GM23338 (cell line): Measurements from ENCODE around the gene PCSK5. TPM values are rescaled to one million over a fixed set of nuclear protein-coding genes. Genes with fewer than 3 reads are reported as not detected.

ENCODE experiments used
- ATAC-seq: fragments of 200-7000 bp; cut with Tn5 transposase; 3 replicates; pipeline ENCODE4 v1.9.1; 2020
- DNase-seq: peaks from one replicate; pipeline ENCODE4 v3.0.0-alpha.2; 2015; ENCODE audit warnings: low spot score
- H2AFZ ChIP-seq: fragments of 200-600 bp; sonication (generic); 2 replicates; pipeline ENCODE4 v1.8.0; 2016; ENCODE audit warnings: antibody characterized with exemption, mild to moderate bottlenecking, moderate library complexity
- H3F3A ChIP-seq: fragments of 200-600 bp; sonication (generic); replicated peaks from 2 replicates; pipeline ENCODE4 v1.8.0; 2017; ENCODE audit warnings: antibody characterized with exemption, mixed run types, low read depth
- H3K27ac ChIP-seq: fragments of 200-600 bp; sonication (generic); 2 replicates; pipeline ENCODE4 v1.6.1; 2016; ENCODE audit warnings: low read depth
- H3K27me3 ChIP-seq: fragments of 200-600 bp; sonication (generic); 2 replicates; pipeline ENCODE4 v1.8.0; 2016; ENCODE audit warnings: mild to moderate bottlenecking, mixed run types, moderate library complexity; ENCODE audit not compliant: insufficient read depth
- H3K36me3 ChIP-seq: fragments of 200-600 bp; sonication (generic); 2 replicates; pipeline ENCODE4 v1.8.0; 2016; ENCODE audit warnings: mild to moderate bottlenecking; ENCODE audit not compliant: insufficient read depth
- H3K4me1 ChIP-seq: fragments of 200-600 bp; sonication (generic); 2 replicates; pipeline ENCODE4 v1.8.0; 2016; ENCODE audit warnings: mild to moderate bottlenecking, moderate library complexity; ENCODE audit not compliant: insufficient read depth
- H3K4me2 ChIP-seq: fragments of 200-600 bp; sonication (generic); 2 replicates; pipeline ENCODE4 v1.7.1; 2017; ENCODE audit warnings: mixed run types
- H3K4me3 ChIP-seq: fragments of 200-600 bp; sonication (generic); 2 replicates; pipeline ENCODE4 v1.6.1; 2016; ENCODE audit warnings: mixed run types
- H3K79me2 ChIP-seq: fragments of 200-600 bp; sonication (generic); replicated peaks from 2 replicates; pipeline ENCODE4 v1.8.0; 2017; ENCODE audit warnings: mild to moderate bottlenecking; ENCODE audit not compliant: insufficient read depth
- H3K9me2 ChIP-seq: fragments of 200-600 bp; sonication (generic); 2 replicates; pipeline ENCODE4 v1.8.0; 2017; ENCODE audit not compliant: insufficient read depth
- H4K20me1 ChIP-seq: fragments of 200-600 bp; sonication (generic); replicated peaks from 2 replicates; pipeline ENCODE4 v1.8.0; 2017; ENCODE audit warnings: mild to moderate bottlenecking; ENCODE audit not compliant: insufficient read depth
- H3K27ac Mint-ChIP-seq: 2 replicates; pipeline ENCODE4 v1.8.0; 2020; ENCODE audit warnings: inconsistent platforms, mild to moderate bottlenecking, moderate library complexity, mixed read lengths
- H3K27me3 Mint-ChIP-seq: 3 replicates; pipeline ENCODE4 v1.8.0; 2022; ENCODE audit warnings: low read depth, mild to moderate bottlenecking, moderate library complexity, mixed read lengths, inconsistent platforms; ENCODE audit not compliant: insufficient read depth, poor library complexity
- H3K36me3 Mint-ChIP-seq: 3 replicates; pipeline ENCODE4 v1.8.0; 2021; ENCODE audit warnings: low read depth, mild to moderate bottlenecking, inconsistent platforms, moderate library complexity, mixed read lengths
- H3K4me1 Mint-ChIP-seq: 3 replicates; pipeline ENCODE4 v1.8.0; 2020; ENCODE audit warnings: mild to moderate bottlenecking, inconsistent platforms, mixed read lengths
- H3K4me3 Mint-ChIP-seq: 3 replicates; pipeline ENCODE4 v1.8.0; 2021; ENCODE audit warnings: moderate library complexity, mild to moderate bottlenecking, inconsistent platforms, mixed read lengths
- H3K9me3 Mint-ChIP-seq: 3 replicates; pipeline ENCODE4 v1.8.0; 2020; ENCODE audit warnings: moderate library complexity, mild to moderate bottlenecking, inconsistent platforms, mixed read lengths
- CREB1 ChIP-seq: fragments of 250-450 bp; sonication (Bioruptor Pico); IDR thresholded peaks from 2 replicates; pipeline ENCODE4 v1.5.0; 2020; ENCODE audit warnings: low read depth, mild to moderate bottlenecking, moderate library complexity
- CTCF ChIP-seq, 2 experiments: fragments of 200-600 bp in 1 of 2; sonication (generic) in 1 of 2; conservative IDR thresholded peaks; 2 replicates each; pipeline versions ENCODE4 v1.5.1 to v1.6.1; 2016 to 2017; ENCODE audit warnings: antibody characterized with exemption in 2 of 2, low read depth in 2 of 2, mild to moderate bottlenecking in 2 of 2, moderate library complexity in 1 of 2
- ETS1 ChIP-seq: IDR thresholded peaks from 2 replicates; pipeline ENCODE4 v1.6.1; 2016; ENCODE audit warnings: antibody characterized with exemption
- EZH2 ChIP-seq: fragments of 200-600 bp; sonication (generic); IDR thresholded peaks from one replicate; pipeline ENCODE4 v1.8.0; 2017; ENCODE audit warnings: antibody characterized with exemption, mild to moderate bottlenecking, low read depth; ENCODE audit not compliant: unreplicated experiment
- EZH2phosphoT487 ChIP-seq: fragments of 200-600 bp; sonication (generic); IDR thresholded peaks from one replicate; pipeline ENCODE4 v1.8.1; 2018; ENCODE audit warnings: antibody characterized with exemption; ENCODE audit not compliant: unreplicated experiment
- JUNB ChIP-seq: IDR thresholded peaks from one replicate; pipeline ENCODE4 v1.6.1; 2016; ENCODE audit warnings: antibody characterized with exemption; ENCODE audit not compliant: unreplicated experiment
- NANOG ChIP-seq: IDR thresholded peaks from 2 replicates; pipeline ENCODE4 v1.6.1; 2016; ENCODE audit warnings: antibody characterized with exemption, borderline replicate concordance
- POLR2AphosphoS5 ChIP-seq: IDR thresholded peaks from 2 replicates; pipeline ENCODE4 v1.6.1; 2016; ENCODE audit warnings: antibody characterized with exemption, low read depth
- STAT1 ChIP-seq: IDR thresholded peaks from one replicate; pipeline ENCODE4 v1.6.1; 2016; ENCODE audit warnings: antibody characterized with exemption; ENCODE audit not compliant: unreplicated experiment
- ZNF114 ChIP-seq: fragments of 250-450 bp; sonication (Bioruptor Pico); IDR thresholded peaks from 2 replicates; pipeline ENCODE4 v1.5.0; 2020; ENCODE audit warnings: mild to moderate bottlenecking, moderate library complexity
- ZNF331 ChIP-seq: fragments of 250-450 bp; sonication (Bioruptor Pico); IDR thresholded peaks from 2 replicates; pipeline ENCODE4 v1.5.0; 2020; ENCODE audit warnings: low read depth, mild to moderate bottlenecking, moderate library complexity
- polyA plus RNA-seq: library from polyadenylated mRNA; unstranded; fragments of >200 nt; fragmentation: Nextera tagmentation; extraction: Ambion mirVana; gene quantifications from 2 replicates; pipeline ENCODE4 v1.2.1, GENCODE V29; 2016
- total RNA-seq: library from RNA; depleted of rRNA; stranded (reverse); fragments of >200 nt; shearing (Covaris generic); gene quantifications from 2 replicates; pipeline ENCODE4 v1.2.3, GENCODE V29; 2014
- TF ChIP-seq, protein P1 (sequence below): fragments of 250-450 bp; sonication (Bioruptor Pico); IDR thresholded peaks from 2 replicates; pipeline ENCODE4 v1.5.0; 2020; ENCODE audit warnings: mild to moderate bottlenecking, moderate library complexity
- TF ChIP-seq, protein P2 (sequence below): IDR thresholded peaks from one replicate; pipeline ENCODE4 v1.6.1; 2018; ENCODE audit warnings: antibody characterized with exemption; ENCODE audit not compliant: unreplicated experiment

The PCSK5 gene
- total and polyA plus RNA-seq, 2 experiments from 2014 or later, result 12.3 to 34.8 TPM

- H3F3A ChIP-seq, result no peaks in the 10 kb centered on the region
- Mint-ChIP-seq H3K36me3 (0 out of 3 replicates have a peak, but pooled peaks cover 3% of the 10 kb centered on the region), H3K9me3 (no peaks in the 10 kb centered on the region), H3K27ac (no peak overlapping the region), H3K4me3 (no peak overlapping the region), H3K27me3 (peaks cover 1% of the 10 kb centered on the region), H3K4me1 (peaks cover 6% of the 10 kb centered on the region)
- no peaks in the 10 kb centered on the region for H3K36me3 ChIP-seq
- no peaks in the 10 kb centered on the region for H4K20me1 ChIP-seq
- DNase-seq, result no peak
- no peak overlapping the region for H3K27ac ChIP-seq
- no peak overlapping the region for H3K4me3 ChIP-seq
- H2AFZ ChIP-seq, result 0 out of 2 replicates have a peak overlapping the region, but pooled peaks have one; percentile 19
- no peaks in the 10 kb centered on the region for H3K27me3 ChIP-seq
- H3K4me2 ChIP-seq, result no peak overlapping the region
- TF ChIP-seq NANOG, result no peak
- no peak for TF ChIP-seq EZH2
- TF ChIP-seq, protein P1, sequence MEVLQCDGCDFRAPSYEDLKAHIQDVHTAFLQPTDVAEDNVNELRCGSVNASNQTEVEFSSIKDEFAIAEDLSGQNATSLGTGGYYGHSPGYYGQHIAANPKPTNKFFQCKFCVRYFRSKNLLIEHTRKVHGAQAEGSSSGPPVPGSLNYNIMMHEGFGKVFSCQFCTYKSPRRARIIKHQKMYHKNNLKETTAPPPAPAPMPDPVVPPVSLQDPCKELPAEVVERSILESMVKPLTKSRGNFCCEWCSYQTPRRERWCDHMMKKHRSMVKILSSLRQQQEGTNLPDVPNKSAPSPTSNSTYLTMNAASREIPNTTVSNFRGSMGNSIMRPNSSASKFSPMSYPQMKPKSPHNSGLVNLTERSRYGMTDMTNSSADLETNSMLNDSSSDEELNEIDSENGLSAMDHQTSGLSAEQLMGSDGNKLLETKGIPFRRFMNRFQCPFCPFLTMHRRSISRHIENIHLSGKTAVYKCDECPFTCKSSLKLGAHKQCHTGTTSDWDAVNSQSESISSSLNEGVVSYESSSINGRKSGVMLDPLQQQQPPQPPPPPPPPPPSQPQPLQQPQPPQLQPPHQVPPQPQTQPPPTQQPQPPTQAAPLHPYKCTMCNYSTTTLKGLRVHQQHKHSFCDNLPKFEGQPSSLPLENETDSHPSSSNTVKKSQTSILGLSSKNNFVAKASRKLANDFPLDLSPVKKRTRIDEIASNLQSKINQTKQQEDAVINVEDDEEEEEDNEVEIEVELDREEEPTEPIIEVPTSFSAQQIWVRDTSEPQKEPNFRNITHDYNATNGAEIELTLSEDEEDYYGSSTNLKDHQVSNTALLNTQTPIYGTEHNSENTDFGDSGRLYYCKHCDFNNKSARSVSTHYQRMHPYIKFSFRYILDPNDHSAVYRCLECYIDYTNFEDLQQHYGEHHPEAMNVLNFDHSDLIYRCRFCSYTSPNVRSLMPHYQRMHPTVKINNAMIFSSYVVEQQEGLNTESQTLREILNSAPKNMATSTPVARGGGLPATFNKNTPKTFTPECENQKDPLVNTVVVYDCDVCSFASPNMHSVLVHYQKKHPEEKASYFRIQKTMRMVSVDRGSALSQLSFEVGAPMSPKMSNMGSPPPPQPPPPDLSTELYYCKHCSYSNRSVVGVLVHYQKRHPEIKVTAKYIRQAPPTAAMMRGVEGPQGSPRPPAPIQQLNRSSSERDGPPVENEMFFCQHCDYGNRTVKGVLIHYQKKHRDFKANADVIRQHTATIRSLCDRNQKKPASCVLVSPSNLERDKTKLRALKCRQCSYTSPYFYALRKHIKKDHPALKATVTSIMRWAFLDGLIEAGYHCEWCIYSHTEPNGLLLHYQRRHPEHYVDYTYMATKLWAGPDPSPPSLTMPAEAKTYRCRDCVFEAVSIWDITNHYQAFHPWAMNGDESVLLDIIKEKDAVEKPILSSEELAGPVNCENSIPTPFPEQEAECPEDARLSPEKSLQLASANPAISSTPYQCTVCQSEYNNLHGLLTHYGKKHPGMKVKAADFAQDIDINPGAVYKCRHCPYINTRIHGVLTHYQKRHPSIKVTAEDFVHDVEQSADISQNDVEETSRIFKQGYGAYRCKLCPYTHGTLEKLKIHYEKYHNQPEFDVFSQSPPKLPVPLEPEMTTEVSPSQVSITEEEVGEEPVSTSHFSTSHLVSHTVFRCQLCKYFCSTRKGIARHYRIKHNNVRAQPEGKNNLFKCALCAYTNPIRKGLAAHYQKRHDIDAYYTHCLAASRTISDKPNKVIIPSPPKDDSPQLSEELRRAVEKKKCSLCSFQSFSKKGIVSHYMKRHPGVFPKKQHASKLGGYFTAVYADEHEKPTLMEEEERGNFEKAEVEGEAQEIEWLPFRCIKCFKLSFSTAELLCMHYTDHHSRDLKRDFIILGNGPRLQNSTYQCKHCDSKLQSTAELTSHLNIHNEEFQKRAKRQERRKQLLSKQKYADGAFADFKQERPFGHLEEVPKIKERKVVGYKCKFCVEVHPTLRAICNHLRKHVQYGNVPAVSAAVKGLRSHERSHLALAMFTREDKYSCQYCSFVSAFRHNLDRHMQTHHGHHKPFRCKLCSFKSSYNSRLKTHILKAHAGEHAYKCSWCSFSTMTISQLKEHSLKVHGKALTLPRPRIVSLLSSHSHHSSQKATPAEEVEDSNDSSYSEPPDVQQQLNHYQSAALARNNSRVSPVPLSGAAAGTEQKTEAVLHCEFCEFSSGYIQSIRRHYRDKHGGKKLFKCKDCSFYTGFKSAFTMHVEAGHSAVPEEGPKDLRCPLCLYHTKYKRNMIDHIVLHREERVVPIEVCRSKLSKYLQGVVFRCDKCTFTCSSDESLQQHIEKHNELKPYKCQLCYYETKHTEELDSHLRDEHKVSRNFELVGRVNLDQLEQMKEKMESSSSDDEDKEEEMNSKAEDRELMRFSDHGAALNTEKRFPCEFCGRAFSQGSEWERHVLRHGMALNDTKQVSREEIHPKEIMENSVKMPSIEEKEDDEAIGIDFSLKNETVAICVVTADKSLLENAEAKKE (CRISPR knock-in tag), result no peak
- no peak for TF ChIP-seq CREB1
- TF ChIP-seq ZNF331 (CRISPR knock-in tag), result no peak
- TF ChIP-seq CTCF (conservative IDR thresholded peaks at IDR 0.05; ENCODE audit: low read depth in 2 of 2), result no peak
- no peak for TF ChIP-seq ETS1
- TF ChIP-seq JUNB, result no peak
- TF ChIP-seq, protein P2, sequence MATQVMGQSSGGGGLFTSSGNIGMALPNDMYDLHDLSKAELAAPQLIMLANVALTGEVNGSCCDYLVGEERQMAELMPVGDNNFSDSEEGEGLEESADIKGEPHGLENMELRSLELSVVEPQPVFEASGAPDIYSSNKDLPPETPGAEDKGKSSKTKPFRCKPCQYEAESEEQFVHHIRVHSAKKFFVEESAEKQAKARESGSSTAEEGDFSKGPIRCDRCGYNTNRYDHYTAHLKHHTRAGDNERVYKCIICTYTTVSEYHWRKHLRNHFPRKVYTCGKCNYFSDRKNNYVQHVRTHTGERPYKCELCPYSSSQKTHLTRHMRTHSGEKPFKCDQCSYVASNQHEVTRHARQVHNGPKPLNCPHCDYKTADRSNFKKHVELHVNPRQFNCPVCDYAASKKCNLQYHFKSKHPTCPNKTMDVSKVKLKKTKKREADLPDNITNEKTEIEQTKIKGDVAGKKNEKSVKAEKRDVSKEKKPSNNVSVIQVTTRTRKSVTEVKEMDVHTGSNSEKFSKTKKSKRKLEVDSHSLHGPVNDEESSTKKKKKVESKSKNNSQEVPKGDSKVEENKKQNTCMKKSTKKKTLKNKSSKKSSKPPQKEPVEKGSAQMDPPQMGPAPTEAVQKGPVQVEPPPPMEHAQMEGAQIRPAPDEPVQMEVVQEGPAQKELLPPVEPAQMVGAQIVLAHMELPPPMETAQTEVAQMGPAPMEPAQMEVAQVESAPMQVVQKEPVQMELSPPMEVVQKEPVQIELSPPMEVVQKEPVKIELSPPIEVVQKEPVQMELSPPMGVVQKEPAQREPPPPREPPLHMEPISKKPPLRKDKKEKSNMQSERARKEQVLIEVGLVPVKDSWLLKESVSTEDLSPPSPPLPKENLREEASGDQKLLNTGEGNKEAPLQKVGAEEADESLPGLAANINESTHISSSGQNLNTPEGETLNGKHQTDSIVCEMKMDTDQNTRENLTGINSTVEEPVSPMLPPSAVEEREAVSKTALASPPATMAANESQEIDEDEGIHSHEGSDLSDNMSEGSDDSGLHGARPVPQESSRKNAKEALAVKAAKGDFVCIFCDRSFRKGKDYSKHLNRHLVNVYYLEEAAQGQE, result no peak
- TF ChIP-seq STAT1, result no peak
- no peak for TF ChIP-seq POLR2AphosphoS5
- no peak for TF ChIP-seq EZH2phosphoT487
- no peak for TF ChIP-seq ZNF114 (CRISPR knock-in tag)
- H3K79me2 ChIP-seq, result no peaks in the 10 kb centered on the region
- peaks cover 5% of the 10 kb centered on the region; the same call in 1 of the 2 replicates for H3K4me1 ChIP-seq
- no peak for ATAC-seq
- H3K9me2 ChIP-seq, result no peaks in the 10 kb centered on the region
Measured at GRCh38 chr9:76363032-76363395, 472.5 kb downstream of the PCSK5 start.
